ENCODE data around the gene NUP155. TPM values are rescaled to one million over a fixed set of nuclear protein-coding genes. Genes with fewer than 3 reads are reported as not detected.
"Not testable (repeated sequence)": the region's sequence is repeated elsewhere in the genome, so short reads cannot be mapped to it uniquely, and the experiment has no call there.

The NUP155 gene
- total RNA-seq (10 to 100 TPM; 75.3 to 85.4 TPM), polyA plus RNA-seq (29.9 TPM)

DNA sequence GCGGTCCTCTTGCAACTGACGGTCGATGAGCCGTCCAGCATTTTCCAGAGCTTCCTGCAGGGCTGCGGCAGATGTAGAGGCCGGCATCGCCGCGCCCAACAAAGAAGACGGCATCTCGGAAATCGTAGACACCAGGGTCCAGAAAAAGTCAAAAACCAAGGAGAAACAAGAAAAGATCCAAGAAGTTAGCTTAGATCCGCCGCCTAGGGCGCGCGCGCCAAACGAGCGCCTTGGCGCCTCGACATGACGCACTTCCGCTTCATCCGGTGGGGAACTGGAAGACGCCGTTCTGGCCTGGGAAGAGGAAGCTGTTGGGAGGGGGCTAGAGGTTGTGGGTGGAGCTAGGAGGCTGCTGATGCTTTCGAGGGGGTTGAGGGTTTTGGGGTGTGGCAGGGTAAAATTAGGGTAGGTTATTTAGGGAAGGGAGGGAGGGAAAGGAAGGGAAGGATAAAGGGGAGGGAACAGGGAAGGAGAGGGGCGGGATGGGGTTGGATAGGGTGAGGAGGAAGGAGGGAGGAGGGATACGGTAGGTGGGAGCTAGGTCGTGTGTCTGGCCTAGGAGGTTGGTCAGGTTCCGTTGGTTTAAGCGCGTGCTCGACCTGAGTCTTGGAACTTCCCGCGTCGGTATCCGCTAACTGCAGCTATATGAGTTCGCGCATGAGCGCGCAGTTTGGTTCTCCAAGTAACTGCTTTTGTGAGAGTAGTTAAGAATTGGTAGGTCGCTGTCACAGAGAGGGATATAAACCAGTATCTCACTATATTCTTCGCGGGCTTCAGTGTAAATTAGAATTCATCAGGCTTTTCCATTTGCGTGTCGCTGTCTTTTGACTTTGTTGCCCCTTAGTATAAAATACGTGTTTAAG is at the start of gene NUP155:
Gene NUP155, minus strand, starts transcription at position 243 of the 863 bp plus-strand sequence. Its CDS starts 129 bp downstream, at position 114.
- peaks cover 19% of the 10 kb centered on the region for H3K4me1 ChIP-seq (ENCODE audit: insufficient read depth, low read length)
- Mint-ChIP-seq H3K27ac (peak within 1 kb of the TSS; percentile 85 to 99 (median 98)), H3K36me3 (peaks cover 0 to 11% (median 0%) of the 10 kb centered on the region in 3 donors), H3K27me3 (no peaks in the 10 kb centered on the region), H3K4me1 (peaks cover 32 to 43% (median 38%) of the 10 kb centered on the region in 3 donors), H3K4me3 (peak within 1 kb of the TSS; percentile 94 to 99 (median 98)), H3K9me3 (no peaks in the 10 kb centered on the region)
- DNase-seq: peak; percentile 80 to 89 (median 85)
- H3K4me3 ChIP-seq (ENCODE audit: low read length): peak within 1 kb of the TSS; percentile 98
- POLR2A ChIA-PET: interaction anchor here (0.6 to 1.6 kb wide), 4 partner anchors 8 to 1223 kb away, joined by 4 to 16 read pairs (median 6); partner anchors contain the start of genes NIPBL and WDR70
- H3K9me3 ChIP-seq (ENCODE audit: low read length): no peaks in the 10 kb centered on the region
- H3K36me3 ChIP-seq (ENCODE audit: insufficient read depth, low read length): no peaks in the 10 kb centered on the region
- CTCF ChIA-PET: interaction anchor here (1.0 to 3.9 kb wide), 3 partner anchors 9 to 1129 kb away, joined by 3 to 30 read pairs (median 3); partner anchors contain the start of genes NADK2 and WDR70
- no peaks in the 10 kb centered on the region for H3K27me3 ChIP-seq (ENCODE audit: insufficient read depth, low read length, poor library complexity, severe bottlenecking)
- H3K27ac ChIP-seq (ENCODE audit: low read depth, low read length): peak within 1 kb of the TSS; percentile 77

DNA sequence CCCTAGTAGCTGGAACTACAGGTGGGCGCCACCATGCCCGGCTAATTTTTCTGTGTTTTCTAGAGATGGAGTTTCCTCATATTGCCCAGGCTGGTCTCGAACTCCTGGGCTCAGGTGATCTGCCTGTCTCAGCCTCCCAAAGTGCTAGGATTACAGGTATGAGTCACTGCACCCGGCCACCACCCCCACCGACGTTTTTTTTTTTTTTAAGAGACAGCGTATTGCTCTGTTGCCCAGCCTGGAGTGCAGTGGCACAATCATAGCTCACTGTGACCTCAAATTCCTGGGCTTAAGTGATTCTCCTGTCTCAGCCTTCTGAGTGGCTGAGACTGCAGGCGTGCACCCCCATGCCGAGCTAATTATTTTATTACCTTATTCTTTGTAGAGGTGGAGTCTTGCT is 46.4 kb upstream of the NUP155 start:
- Mint-ChIP-seq H3K27ac (peak overlapping the region in 1 of 8 donors; percentile 17), H3K4me1 (no peaks in the 10 kb centered on the region), H3K4me3 (no peak overlapping the region), H3K9me3 (no peaks in the 10 kb centered on the region), H3K27me3 (no peaks in the 10 kb centered on the region), H3K36me3 (peaks cover 5 to 39% (median 8%) of the 10 kb centered on the region in 3 donors)
- ChIA-PET POLR2A (no interaction called here), CTCF (no interaction called here)
- no peaks in the 10 kb centered on the region for H3K27me3 ChIP-seq (ENCODE audit: insufficient read depth, low read length, poor library complexity, severe bottlenecking)
- H3K27ac ChIP-seq (ENCODE audit: low read depth, low read length): no peak overlapping the region
- no peaks in the 10 kb centered on the region for H3K36me3 ChIP-seq (ENCODE audit: insufficient read depth, low read length)
- no peak overlapping the region for H3K4me3 ChIP-seq (ENCODE audit: low read length)
- DNase-seq: no peak
- H3K9me3 ChIP-seq (ENCODE audit: low read length): no peaks in the 10 kb centered on the region
- no peaks in the 10 kb centered on the region for H3K4me1 ChIP-seq (ENCODE audit: insufficient read depth, low read length)

DNA sequence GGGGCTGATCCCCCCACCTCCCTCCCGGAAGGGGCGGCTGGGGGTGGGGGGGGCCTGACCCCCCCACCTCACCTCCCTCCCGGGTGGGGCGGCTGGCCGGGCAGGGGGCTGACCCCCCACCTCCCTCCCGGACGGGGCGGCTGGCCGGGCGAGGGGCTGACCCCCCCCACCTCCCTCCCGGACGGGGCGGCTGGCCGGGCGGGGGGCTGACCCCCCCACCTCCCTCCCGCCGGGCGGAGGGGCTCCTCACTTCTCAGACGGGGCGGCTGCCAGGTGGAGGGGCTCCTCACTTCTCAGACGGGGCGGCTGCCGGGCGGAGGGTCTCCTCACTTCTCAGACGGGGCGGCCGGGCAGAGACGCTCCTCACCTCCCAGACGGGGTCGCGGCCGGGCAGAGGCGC is 44.5 kb upstream of the NUP155 start:
- DNase-seq; H3K36me3 ChIP-seq (ENCODE audit: insufficient read depth, low read length); H3K9me3 ChIP-seq (ENCODE audit: low read length); H3K4me1 Mint-ChIP-seq; H3K27me3 ChIP-seq (ENCODE audit: insufficient read depth, low read length, poor library complexity, severe bottlenecking); H3K27ac ChIP-seq (ENCODE audit: low read depth, low read length); H3K27ac Mint-ChIP-seq; H3K4me3 Mint-ChIP-seq; H3K9me3 Mint-ChIP-seq; H3K27me3 Mint-ChIP-seq; H3K4me1 ChIP-seq (ENCODE audit: insufficient read depth, low read length); CTCF ChIA-PET; H3K4me3 ChIP-seq (ENCODE audit: low read length); POLR2A ChIA-PET: not testable (repeated sequence)
- H3K36me3 Mint-ChIP-seq: peaks cover 5 to 40% (median 8%) of the 10 kb centered on the region in 3 donors

DNA sequence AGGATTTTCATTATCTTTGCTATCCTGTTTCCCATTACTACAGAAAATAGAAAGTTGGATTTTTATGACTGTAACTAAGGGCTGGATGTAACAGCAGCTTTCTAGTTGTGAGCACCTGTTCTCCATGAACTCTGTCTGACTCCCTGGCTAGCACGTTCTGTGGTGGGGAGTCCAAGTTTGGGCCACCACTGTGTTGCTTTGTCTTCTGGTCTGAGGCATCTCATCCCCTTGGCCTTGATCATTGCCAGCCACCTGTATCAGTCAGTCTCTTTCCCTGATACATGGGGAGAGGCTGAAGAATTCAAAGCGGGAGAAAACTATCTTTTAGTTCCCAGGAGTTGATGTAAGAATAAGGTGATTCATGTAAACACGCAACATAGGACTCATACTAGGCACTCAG is 41.6 kb upstream of the NUP155 start:
- H3K9me3 ChIP-seq (ENCODE audit: low read length): no peaks in the 10 kb centered on the region
- Mint-ChIP-seq H3K9me3 (no peaks in the 10 kb centered on the region), H3K27me3 (no peaks in the 10 kb centered on the region), H3K27ac (peak overlapping the region in 1 of 8 donors; percentile 22), H3K4me3 (no peak overlapping the region), H3K36me3 (peaks cover 5 to 44% (median 15%) of the 10 kb centered on the region in 3 donors), H3K4me1 (no peaks in the 10 kb centered on the region)
- H3K36me3 ChIP-seq (ENCODE audit: insufficient read depth, low read length): peaks cover 4% of the 10 kb centered on the region
- H3K27me3 ChIP-seq (ENCODE audit: insufficient read depth, low read length, poor library complexity, severe bottlenecking): no peaks in the 10 kb centered on the region
- no peak for DNase-seq
- no peak overlapping the region for H3K4me3 ChIP-seq (ENCODE audit: low read length)
- ChIA-PET POLR2A (interaction anchor here (0.6 kb wide), 1 partner anchor 11 kb away, joined by 4 read pairs; no protein-coding TSS in a partner anchor), CTCF (interaction anchor here (0.6 to 1.3 kb wide), 6 partner anchors 8 to 780 kb away, joined by 3 to 8 read pairs (median 4); no protein-coding TSS in a partner anchor)
- no peaks in the 10 kb centered on the region for H3K4me1 ChIP-seq (ENCODE audit: insufficient read depth, low read length)
- no peak overlapping the region for H3K27ac ChIP-seq (ENCODE audit: low read depth, low read length)

DNA sequence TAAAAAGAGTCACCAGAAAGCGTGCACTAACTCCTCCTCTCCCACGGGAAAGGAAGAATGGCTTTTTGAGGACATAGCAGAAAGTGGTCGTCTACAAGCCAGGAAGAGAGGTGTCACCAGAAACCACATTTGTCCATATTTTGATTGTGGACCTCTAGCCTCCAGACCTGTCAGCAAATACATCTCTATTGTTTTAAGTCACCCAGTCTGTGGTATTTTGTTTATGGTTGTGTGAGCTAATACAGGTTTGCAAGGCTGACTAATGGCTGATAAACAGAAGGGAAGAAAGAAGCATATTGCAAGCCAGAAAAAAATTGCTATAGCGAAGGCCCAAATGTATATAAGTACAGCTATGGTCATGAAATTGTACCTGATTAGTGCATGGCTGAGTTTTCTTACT is 29.6 kb upstream of the NUP155 start:
- DNase-seq: no peak
- H3K36me3 ChIP-seq (ENCODE audit: insufficient read depth, low read length): peaks cover 3% of the 10 kb centered on the region
- no peak overlapping the region for H3K27ac ChIP-seq (ENCODE audit: low read depth, low read length)
- H3K4me3 Mint-ChIP-seq: no peak overlapping the region
- no peaks in the 10 kb centered on the region for H3K4me1 ChIP-seq (ENCODE audit: insufficient read depth, low read length)
- H3K4me1 Mint-ChIP-seq: peaks cover 0 to 6% (median 4%) of the 10 kb centered on the region in 3 donors
- no peaks in the 10 kb centered on the region for H3K9me3 Mint-ChIP-seq
- no peaks in the 10 kb centered on the region for H3K27me3 ChIP-seq (ENCODE audit: insufficient read depth, low read length, poor library complexity, severe bottlenecking)
- no peak overlapping the region for H3K27ac Mint-ChIP-seq
- H3K27me3 Mint-ChIP-seq: no peaks in the 10 kb centered on the region
- peaks cover 0 to 61% (median 21%) of the 10 kb centered on the region in 3 donors for H3K36me3 Mint-ChIP-seq
- no peak overlapping the region for H3K4me3 ChIP-seq (ENCODE audit: low read length)
- POLR2A ChIA-PET: interaction anchor here (0.6 kb wide), 2 partner anchors 26 to 363 kb away, joined by 3 to 4 read pairs; no protein-coding TSS in a partner anchor
- CTCF ChIA-PET: no interaction called here
- no peaks in the 10 kb centered on the region for H3K9me3 ChIP-seq (ENCODE audit: low read length)

DNA sequence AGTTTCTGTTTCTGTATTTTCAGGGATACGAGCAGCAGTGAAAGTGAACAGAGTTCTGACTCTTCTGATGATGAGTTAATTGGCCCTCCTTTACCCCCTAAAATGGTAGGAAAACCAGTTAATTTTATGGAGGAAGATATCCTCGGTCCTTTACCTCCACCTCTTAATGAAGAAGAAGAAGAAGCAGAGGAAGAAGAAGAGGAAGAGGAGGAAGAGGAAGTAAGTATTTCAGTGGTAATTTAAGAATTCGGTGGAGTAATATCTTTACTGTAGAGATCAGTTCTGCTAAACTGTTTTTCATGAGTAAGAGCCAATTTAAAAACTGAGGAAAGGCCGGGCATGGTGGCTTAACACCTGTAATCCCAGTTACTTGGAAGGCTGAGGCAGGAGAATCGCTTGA is 25.4 kb upstream of the NUP155 start:
- no peaks in the 10 kb centered on the region for H3K27me3 ChIP-seq (ENCODE audit: insufficient read depth, low read length, poor library complexity, severe bottlenecking)
- H3K27ac ChIP-seq (ENCODE audit: low read depth, low read length): no peak overlapping the region
- H3K36me3 ChIP-seq (ENCODE audit: insufficient read depth, low read length): no peaks in the 10 kb centered on the region
- Mint-ChIP-seq H3K9me3 (no peaks in the 10 kb centered on the region), H3K4me1 (peaks cover 6 to 10% (median 9%) of the 10 kb centered on the region in 3 donors), H3K27me3 (no peaks in the 10 kb centered on the region), H3K4me3 (no peak overlapping the region), H3K27ac (no peak overlapping the region), H3K36me3 (peaks cover 0 to 72% (median 27%) of the 10 kb centered on the region in 3 donors)
- no peaks in the 10 kb centered on the region for H3K4me1 ChIP-seq (ENCODE audit: insufficient read depth, low read length)
- H3K4me3 ChIP-seq (ENCODE audit: low read length): no peak overlapping the region
- H3K9me3 ChIP-seq (ENCODE audit: low read length): no peaks in the 10 kb centered on the region
- CTCF ChIA-PET: no interaction called here
- POLR2A ChIA-PET: no interaction called here
- no peak for DNase-seq

DNA sequence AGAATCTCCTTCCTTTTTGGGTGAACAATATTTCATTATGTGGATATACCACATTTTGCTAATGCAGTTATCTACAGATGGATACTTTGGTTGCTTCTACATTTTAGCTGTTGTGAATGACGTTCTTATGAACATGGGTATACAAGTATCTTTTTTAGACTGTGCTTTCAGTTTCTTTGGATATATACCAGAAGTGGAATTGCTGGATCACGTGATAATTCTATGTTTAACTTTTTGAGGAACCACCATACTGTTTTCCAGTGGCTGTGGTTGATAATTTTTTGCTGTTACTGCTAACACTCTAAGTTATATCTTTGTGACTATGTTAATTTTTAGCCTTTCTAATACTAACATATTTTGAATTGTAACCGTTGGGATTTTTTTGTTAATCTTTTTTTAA is 20.7 kb upstream of the NUP155 start:
- Histone ChIP-seq H3K9me3 (ENCODE audit: low read length) (no peaks in the 10 kb centered on the region), H3K36me3 (ENCODE audit: insufficient read depth, low read length) (no peaks in the 10 kb centered on the region), H3K4me1 (ENCODE audit: insufficient read depth, low read length) (no peaks in the 10 kb centered on the region), H3K27ac (ENCODE audit: low read depth, low read length) (no peak overlapping the region), H3K27me3 (ENCODE audit: insufficient read depth, low read length, poor library complexity, severe bottlenecking) (no peaks in the 10 kb centered on the region), H3K4me3 (ENCODE audit: low read length) (no peak overlapping the region)
- peaks cover 18 to 26% (median 19%) of the 10 kb centered on the region in 3 donors for H3K4me1 Mint-ChIP-seq
- H3K4me3 Mint-ChIP-seq: no peak overlapping the region
- peak overlapping the region in 1 of 8 donors; percentile 57 for H3K27ac Mint-ChIP-seq
- no peak for DNase-seq
- no peaks in the 10 kb centered on the region for H3K27me3 Mint-ChIP-seq
- ChIA-PET POLR2A (no interaction called here), CTCF (no interaction called here)
- H3K9me3 Mint-ChIP-seq: no peaks in the 10 kb centered on the region
- peaks cover 0 to 59% (median 18%) of the 10 kb centered on the region in 3 donors for H3K36me3 Mint-ChIP-seq

DNA sequence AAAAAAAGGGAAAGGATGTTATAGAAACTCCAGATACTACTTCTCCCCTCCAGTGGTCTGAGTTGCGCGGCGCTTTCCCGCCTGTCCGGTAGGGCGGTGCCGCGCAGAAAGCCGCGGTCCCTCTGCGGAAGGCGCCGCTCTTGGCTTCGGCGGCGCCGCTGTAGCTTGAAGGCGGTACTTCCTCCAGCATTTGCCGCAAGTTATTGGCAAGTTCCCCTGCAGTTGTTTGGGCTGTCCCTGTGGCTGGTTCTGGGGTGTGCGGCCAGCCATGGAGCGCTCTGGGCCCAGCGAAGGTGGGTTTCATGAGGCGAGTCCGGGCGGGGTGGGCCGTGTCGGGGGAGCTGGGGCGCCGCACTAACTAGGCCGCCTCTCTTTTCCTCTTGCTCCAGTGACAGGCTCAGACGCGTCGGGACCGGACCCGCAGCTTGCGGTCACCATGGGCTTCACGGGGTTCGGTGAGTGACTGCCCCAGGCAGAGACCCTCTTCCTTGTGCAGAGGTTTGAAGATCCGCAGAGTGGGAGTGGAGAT is 8.3 kb upstream of the NUP155 start, which contains the start of gene WDR70:
Gene WDR70, plus strand, starts transcription at position 219 of the 529 bp plus-strand sequence. Its CDS starts 50 bp downstream, at position 269.
- Histone ChIP-seq H3K4me3 (ENCODE audit: low read length) (peak within 1 kb of the TSS; percentile 74), H3K27ac (ENCODE audit: low read depth, low read length) (peak within 1 kb of the TSS; percentile 47)
- POLR2A ChIA-PET: interaction anchor here (0.6 to 1.8 kb wide), 2 partner anchors 8 to 181 kb away, joined by 3 to 16 read pairs; partner anchors contain the start of gene NUP155
- H3K4me3 Mint-ChIP-seq: peak within 1 kb of the TSS; percentile 89 to 98 (median 94)
- CTCF ChIA-PET: interaction anchor here (0.7 to 4.2 kb wide), 5 partner anchors 9 to 816 kb away, joined by 3 to 30 read pairs (median 4); partner anchors contain the start of gene NUP155
- not testable (repeated sequence) for H3K27me3 ChIP-seq (ENCODE audit: insufficient read depth, low read length, poor library complexity, severe bottlenecking); H3K4me1 ChIP-seq (ENCODE audit: insufficient read depth, low read length); H3K36me3 ChIP-seq (ENCODE audit: insufficient read depth, low read length); H3K9me3 Mint-ChIP-seq; H3K27me3 Mint-ChIP-seq; H3K9me3 ChIP-seq (ENCODE audit: low read length)
- peaks cover 10 to 20% (median 20%) of the 10 kb centered on the region in 3 donors for H3K4me1 Mint-ChIP-seq
- H3K27ac Mint-ChIP-seq: peak within 1 kb of the TSS; percentile 49 to 89 (median 82)
- H3K36me3 Mint-ChIP-seq: peaks cover 0 to 28% (median 0%) of the 10 kb centered on the region in 3 donors
- DNase-seq: peak; percentile 66 to 78 (median 72)
